Ovary (tissue), 3 donors: ENCODE data around the gene CAMKMT.

Source experiments
- EP300 ChIP-seq: sonication (generic); formaldehyde crosslinking; IDR thresholded peaks from one replicate; pipeline ENCODE4 v1.6.1; 2017; ENCODE audit warnings: antibody characterized with exemption
- POLR2A ChIP-seq: fragments of 450-650 bp; IDR thresholded peaks from one replicate; pipeline ENCODE4 v1.6.1; 2017; ENCODE audit warnings: antibody characterized with exemption, mild to moderate bottlenecking, moderate library complexity
- TF ChIP-seq, protein P1 (sequence below), 3 donors: fragments of 450-650 bp in 2 of 3; fragments of 200-600 bp in 1 of 3; IDR thresholded peaks; one replicate each; pipeline versions ENCODE4 v1.5.1 to v1.8.0; 2016 to 2022; ENCODE audit warnings: antibody characterized with exemption in 3 of 3, mild to moderate bottlenecking in 1 of 3
- donor health status: DM: no; HTN: no; CAD: no.

DNA sequence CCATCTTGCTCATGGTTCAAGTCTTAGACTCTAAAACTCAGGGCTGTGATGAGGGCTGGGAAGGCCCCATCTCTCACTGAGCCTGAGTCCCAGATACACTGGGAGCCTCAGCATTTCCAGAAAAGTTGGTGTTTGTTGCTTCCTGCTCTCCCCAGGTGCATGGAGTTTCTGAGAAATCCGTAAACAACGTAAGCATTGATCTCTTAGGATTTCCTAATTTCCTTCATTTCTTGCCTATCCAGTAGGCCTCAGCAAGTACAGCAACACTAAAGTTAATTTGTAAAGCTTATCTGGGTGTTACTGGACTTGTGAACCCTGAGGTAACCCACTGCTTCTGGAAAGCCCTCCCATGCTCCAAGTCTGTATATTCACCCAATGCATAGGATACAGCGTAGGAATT lies 380.3 kb downstream of the CAMKMT start:
- TF ChIP-seq, protein P1, sequence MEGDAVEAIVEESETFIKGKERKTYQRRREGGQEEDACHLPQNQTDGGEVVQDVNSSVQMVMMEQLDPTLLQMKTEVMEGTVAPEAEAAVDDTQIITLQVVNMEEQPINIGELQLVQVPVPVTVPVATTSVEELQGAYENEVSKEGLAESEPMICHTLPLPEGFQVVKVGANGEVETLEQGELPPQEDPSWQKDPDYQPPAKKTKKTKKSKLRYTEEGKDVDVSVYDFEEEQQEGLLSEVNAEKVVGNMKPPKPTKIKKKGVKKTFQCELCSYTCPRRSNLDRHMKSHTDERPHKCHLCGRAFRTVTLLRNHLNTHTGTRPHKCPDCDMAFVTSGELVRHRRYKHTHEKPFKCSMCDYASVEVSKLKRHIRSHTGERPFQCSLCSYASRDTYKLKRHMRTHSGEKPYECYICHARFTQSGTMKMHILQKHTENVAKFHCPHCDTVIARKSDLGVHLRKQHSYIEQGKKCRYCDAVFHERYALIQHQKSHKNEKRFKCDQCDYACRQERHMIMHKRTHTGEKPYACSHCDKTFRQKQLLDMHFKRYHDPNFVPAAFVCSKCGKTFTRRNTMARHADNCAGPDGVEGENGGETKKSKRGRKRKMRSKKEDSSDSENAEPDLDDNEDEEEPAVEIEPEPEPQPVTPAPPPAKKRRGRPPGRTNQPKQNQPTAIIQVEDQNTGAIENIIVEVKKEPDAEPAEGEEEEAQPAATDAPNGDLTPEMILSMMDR (IDR thresholded peaks at IDR 0.05) = no peak
- no peak for TF ChIP-seq EP300
- no peak for TF ChIP-seq POLR2A
